GM12891 (cell line): ENCODE results near the gene PTX4.
A peak's percentile ranks its signal among the peaks of the same experiment; 100 is the strongest.

Experiments
- POLR2A ChIP-seq: IDR thresholded peaks from 2 replicates; pipeline ENCODE4 v1.6.1; 2011; ENCODE audit warnings: low read depth, low read length, control low read depth
- POLR2AphosphoS5 ChIP-seq: IDR thresholded peaks from 2 replicates; pipeline ENCODE4 v1.6.1; 2011; ENCODE audit warnings: low read depth, low read length, control low read depth
- POU2F2 ChIP-seq: IDR thresholded peaks from 2 replicates; pipeline ENCODE4 v1.6.1; 2011; ENCODE audit warnings: low read depth, mild to moderate bottlenecking, control low read depth, low read length, moderate library complexity
- TAF1 ChIP-seq: IDR thresholded peaks from 2 replicates; pipeline ENCODE4 v1.6.1; 2011; ENCODE audit warnings: low read depth, low read length, control low read depth

GRCh38 chr16:1492923-1493745, 4.4 kb upstream of the PTX4 start, which contains the start of gene TELO2:
- TF ChIP-seq POLR2AphosphoS5 (peak; percentile 26; the same call in 1 of the 2 replicates), POLR2A (peak; percentile 62), TAF1 (peak; percentile 52; the same call in 1 of the 2 replicates), POU2F2 (no peak)
